HG03469 (cell line): Measurements from ENCODE around the gene SPA17.

Experiments used
- ATAC-seq: cut with Tn5 transposase; IDR thresholded peaks from one replicate; pipeline ENCODE4 v1.9.1; 2021; ENCODE audit warnings: mild to moderate bottlenecking, moderate library complexity, moderate number of reproducible peaks; ENCODE audit not compliant: unreplicated experiment

The SPA17 gene

DNA sequence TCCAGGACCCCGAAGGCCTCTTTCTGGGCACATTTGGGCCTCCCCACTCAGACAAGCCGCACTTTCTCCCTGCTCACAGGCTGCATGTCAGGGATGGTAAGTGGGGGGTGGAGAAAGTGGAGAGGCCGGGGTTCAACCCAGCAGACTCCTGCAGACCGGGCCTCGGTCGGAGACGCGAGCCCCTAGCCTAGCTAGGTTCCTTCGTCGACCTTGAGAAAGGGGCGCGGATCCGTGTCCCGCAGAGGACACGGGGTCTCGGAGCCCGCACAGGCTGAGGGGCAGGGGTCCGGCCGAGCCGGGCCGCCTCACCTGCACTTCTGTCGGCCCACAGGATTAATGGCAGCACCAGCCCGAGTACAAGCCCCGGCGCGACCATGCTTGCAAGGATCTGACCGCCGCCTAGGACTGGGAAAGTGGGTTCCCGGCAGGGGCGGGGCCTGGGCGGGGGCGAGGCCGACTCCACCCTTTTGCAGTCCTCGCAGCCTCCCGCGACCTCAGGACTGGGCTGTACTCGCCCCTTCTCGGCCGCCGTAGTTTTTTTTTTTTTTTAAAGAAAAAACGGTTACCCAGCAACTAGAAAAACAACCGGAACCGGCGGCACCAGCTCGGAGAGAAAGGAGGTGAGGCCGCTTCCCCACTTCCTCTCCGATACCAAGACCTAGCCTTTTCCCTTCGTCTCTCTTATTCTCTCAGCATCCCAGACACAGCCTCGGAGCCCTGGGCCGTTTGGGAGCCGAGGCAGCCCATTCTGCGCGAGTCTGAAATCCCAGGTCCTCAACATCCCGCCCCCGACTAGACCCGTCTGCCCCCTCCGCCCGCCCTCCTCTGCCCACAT, at the start of gene SPA17, which contains the start of gene SIAE:
SPA17 (plus strand) TSS at position 572 of the 835 bp plus-strand sequence. CDS start 1,361 bp downstream, outside the sequence.
SIAE (minus strand) TSS at position 407 of the 835 bp plus-strand sequence; CDS start at position 376, 31 bp downstream.
- peak; percentile 53 for ATAC-seq

DNA sequence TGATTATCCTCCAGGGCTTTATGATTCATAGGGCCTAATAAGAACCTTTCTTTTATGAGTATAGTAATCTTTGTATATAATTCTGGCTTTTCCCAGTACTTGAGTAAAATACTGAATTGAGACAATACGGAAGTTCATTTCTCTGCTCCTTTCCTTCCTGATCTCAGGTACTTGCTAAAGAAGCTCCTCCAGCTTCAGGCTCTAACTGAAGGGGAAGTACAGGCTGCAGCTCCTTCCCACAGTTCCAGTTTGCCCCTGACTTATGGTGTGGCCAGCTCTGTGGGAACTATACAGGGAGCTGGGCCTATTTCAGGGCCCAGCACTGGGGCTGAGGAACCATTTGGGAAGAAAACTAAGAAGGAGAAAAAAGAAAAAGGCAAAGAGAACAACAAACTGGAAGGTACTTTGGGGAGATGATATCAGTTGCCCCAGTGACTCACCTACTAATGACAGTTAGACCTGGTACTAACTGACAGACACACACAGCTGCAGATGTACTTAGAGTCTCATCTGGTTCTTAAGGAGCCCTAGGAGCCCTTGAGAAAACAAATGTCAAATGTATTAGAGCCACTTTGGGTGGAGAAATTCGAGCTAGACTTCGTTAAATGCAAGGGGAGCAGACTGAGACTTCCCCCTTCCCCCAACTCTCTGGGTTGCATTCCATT, 48.1 kb upstream of the SPA17 start:
- no peak for ATAC-seq

DNA sequence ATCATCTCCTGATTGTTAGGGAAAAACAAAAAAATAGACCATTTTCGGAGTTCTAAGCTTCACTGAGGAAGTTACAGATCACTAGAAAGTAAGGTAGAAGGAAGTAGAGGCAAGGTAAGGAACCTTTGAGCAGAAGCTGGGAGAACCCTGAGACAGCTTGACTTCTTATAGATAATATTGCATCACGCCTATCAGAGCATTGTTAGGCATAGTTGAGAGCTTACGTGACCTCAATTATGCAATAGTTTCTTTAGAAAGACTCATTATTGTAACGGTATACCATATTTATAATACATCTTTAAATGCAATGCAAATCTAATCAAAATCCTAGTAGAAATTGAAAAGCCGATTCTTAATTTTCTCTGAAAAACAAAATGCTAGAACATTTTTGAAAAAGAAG, 46.2 kb upstream of the SPA17 start:
- ATAC-seq: no peak

DNA sequence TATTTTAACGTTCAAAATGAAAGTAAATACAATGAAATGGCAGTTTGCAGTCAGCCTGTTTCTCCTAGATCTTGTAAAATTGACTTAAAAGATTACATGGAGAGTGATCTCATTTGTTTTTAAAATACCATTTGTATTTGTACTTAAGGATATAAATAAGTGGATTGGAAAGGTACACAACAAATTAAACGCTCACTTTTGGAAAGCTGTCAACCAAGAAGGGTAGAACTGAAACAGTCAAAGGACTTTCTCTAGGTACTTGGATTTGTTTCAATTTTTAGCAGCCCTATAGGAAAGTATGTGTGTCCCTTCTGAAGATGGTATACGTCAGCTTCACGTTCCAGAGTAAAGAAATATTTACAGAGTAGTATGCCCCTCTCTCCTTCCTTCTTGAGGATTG, 43.7 kb upstream of the SPA17 start:
- no peak for ATAC-seq

DNA sequence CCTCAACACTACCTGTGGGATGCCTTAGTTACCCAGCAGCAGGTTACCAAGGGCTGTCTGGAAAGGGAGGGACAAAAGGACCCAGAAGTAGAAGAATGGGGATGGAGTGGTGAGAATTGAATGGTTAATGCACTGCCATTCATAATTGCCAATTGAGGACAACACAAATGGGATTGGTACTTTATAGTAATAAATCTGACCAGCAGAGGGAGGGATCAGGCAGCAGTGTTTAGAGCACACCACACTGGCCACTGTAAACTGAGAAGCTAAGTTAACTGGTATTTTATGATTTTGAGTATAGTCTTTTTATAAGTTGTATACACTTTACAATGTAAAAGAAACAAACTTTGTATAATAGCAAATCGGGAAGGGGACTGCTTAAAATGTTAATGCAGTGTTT, 40.3 kb upstream of the SPA17 start:
- ATAC-seq: no peak

DNA sequence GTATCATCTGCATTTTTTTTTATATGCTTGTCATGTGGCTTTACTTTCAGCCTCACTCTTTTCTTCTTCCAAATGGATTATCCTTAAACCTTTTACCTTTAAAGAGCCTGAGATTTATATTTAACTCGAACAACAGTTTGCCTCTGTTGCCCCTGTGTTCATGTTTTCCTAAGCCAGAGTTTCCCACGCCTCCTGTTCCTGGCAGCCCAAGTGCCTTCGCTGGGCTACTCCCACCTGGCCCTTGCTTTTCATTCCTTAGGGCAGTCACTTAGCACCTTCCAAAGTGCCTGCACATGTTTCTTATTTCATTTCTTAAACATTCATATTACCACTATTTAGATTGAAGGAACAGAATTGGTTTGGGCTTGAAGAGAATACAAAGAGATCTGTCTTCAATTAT, 37.8 kb upstream of the SPA17 start:
- ATAC-seq: no peak

DNA sequence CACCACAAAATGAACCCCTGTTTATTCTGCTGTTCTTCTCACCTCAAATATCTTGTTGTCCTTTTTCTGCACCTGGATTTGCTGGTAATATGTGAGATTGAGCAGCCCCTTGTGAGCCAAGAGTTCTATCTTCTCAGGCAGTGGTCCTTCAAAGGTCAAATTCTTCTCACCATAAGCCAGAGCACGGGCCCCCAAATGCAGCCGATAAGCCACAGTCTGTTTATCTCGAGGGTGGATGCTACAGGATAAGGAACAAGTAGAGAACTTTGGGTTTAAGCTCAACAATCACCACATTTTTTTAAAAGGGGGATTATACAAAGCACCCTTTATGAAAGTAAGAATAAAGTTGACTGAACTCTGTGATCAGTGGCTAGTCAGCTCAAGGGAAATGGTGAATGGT, 35.2 kb upstream of the SPA17 start:
- ATAC-seq: no peak

DNA sequence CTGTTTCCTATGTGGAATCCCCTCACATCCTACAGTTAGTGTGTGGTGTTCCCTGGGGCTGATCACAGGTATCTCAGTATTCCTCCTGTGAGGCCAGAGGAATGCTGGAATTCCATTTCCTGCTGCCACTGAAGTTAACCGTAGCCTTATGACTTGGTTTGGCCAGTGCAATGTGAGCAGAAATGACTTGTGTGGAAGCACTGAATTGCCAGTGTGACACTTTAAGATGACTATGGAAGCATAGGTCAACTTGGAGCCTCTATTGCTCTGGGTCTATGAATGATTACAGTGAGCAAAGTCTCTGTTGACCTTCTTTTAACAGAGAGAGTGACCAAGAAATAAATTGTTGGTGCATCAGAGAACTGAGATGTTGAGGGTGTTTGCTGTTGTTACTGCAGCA, 34.5 kb upstream of the SPA17 start:
- no peak for ATAC-seq

DNA sequence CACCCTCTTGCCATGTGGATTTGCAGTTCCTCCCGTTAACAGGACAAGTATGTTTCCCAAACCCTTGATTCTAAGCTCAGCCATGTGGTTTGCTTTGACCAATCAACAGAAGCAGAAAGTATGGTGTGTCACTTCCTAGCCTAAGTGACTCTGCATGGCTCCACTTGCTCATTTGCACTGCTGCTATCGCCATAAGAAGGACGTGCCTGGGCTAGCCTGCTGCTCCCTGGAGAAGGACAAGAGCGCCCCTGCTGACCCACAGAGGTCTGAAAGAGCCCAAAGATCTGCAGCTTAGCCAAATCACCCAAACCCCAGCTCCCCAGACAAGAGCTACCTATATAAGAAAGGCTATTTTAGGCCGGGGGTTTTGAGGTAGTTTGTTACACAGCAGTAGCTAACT, 33.0 kb upstream of the SPA17 start:
- no peak for ATAC-seq

DNA sequence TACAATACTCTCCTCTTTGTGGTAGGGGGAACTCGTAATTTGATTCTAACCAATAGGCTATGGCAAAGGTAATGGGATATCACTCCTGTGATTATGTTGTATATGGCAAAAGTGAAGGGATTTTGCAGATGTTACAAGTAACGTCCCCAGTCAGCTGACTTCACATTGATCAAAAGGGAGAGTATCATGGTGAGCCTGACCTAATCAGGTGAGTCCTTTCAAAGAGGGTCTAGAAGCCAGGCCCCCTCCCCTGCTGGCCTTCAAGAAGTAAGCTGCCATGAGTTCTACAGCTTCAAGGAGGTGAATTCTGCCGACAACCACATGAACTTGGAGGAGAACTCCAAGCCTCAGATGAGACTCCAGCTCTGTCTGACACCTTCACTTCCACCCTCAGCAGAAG, 31.1 kb upstream of the SPA17 start:
- ATAC-seq: no peak

DNA sequence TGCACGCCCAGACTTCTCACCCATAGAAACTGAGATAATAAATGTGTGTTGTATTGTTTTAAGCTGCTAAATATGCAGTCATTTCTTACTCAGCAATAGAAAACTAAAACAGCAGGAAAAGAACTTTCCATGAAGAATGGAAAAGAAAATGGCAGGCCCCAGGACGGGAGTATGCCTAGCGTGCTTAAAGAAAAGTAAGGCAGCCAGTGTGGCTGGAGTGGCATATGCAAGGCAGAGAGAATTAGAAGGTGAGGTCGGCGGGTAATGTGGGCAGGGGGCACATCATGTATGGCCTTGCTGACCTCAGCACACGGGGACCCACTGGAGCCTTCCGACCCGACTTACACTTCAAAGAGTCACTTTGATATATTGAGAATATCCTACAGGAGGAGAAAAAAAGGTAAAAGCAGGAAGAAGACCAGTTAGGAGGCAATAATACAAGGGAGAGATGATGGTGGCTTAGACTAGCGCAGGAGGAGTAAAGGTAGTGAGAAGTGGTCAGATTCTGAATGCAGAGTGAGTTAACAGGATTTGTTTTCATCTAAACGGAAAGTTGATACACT, 30.6 kb upstream of the SPA17 start:
- ATAC-seq: no peak

DNA sequence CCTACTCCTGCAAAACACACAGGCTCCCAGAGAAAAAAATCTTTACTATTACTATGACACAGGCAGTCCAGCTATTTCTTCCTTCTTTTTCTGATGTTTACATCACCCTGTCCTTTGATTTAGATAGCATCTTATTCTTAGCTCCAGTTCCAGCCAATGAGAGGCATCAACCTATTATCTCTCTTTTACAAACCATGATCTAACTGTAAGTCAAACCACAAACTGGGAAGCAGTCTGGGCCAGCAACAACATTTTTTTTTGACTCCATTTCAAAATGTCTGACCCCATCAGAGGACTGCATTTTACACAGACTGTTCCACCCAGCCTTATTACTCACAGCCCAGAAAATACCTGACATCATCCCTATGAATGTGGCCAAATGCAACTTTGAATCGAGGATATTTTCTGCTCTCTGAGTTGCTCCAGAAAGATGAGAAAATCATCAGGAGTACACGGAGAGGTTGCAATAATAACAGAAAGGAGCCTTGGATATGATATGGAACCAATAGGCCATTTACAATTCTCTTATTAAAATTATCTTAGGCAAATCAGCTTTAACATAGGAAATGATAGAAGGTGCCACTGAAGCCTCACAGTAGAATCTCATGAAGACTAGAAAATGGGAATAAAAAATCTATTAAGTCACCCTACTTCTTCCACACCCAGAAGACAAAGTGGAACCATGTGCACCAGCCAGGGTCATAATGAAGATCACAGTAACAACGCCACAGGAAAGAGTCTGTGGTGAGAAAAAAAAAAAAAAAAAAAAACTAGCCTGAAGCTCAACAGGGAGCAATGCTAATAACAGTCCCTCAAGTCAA, 29.9 kb upstream of the SPA17 start:
- no peak for ATAC-seq

DNA sequence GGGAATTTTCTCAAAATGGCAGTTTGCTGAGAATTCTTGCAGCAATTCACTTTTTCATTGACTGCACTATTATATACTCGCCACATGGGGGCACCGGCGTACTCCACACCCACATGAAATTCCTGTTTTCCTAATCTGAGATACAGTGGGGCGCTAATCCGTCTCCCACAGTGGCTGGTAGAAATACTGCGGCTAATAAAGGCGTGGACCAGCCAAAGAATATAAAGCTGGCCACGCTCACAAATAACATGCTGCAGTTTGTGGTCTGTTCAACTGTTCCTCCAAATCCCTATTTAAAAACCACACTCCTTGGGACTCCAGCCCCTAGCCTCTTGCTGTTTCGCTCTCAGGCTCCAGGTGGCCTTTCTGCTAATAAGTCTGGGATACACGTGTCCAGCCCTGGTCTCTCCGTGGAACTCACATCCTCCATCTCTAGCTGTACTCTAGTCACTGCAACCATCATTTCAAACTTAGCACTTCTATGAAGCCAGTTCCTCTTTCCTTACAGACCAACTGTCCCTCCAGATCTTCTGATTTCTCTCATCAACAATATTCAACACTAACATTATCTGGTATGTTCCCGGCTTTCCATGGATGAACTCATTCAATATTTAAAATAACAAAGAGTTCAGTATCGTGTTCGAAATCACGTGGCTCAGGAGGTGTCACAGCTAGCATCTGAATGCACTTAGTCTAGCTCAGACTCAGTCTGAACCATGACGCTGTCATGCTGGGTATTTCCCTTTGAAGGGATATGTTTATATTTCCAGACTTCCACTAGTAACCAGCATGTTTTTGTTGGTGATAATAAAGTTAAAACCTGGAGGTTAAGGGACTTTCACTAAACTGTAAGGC, 29.1 kb upstream of the SPA17 start:
- ATAC-seq: no peak

DNA sequence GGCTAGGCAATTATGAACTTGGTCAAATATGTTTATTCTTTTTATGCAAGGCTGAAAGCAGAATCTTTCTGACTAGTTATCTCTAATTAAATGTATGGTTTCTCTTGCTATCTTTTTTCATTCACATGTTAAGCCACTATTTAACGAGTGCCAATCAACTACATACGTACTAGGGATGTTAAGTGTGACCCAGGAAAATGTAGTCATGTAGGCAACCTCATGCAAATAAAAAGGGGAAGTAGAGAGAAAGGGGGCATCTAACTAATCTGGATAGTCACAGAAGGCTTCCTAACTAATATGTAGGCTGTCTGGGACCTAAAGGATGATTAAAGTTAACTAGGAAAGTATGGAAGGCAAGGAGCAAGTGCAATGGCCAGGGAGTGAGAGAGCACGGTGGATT, 27.6 kb upstream of the SPA17 start:
- peak; percentile 73 for ATAC-seq

DNA sequence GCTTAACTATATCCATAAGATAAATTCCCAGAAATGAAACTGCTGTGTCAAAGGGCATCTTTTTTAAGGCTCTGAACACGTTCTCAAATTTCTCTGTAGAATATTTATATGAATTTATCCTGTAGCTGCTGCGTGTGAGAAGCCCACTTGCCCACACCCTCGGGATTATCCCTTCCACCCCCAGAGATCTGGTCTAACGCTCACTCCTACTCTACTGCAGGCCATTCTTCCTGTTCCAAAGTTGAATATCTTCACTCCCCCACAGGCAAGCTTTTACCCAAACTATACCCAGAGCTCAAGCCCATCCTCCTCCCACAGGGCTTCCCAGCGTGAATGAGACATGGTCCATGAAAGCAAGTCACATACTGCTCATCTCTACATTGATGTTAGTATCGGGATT, 25.1 kb upstream of the SPA17 start:
- ATAC-seq: no peak

DNA sequence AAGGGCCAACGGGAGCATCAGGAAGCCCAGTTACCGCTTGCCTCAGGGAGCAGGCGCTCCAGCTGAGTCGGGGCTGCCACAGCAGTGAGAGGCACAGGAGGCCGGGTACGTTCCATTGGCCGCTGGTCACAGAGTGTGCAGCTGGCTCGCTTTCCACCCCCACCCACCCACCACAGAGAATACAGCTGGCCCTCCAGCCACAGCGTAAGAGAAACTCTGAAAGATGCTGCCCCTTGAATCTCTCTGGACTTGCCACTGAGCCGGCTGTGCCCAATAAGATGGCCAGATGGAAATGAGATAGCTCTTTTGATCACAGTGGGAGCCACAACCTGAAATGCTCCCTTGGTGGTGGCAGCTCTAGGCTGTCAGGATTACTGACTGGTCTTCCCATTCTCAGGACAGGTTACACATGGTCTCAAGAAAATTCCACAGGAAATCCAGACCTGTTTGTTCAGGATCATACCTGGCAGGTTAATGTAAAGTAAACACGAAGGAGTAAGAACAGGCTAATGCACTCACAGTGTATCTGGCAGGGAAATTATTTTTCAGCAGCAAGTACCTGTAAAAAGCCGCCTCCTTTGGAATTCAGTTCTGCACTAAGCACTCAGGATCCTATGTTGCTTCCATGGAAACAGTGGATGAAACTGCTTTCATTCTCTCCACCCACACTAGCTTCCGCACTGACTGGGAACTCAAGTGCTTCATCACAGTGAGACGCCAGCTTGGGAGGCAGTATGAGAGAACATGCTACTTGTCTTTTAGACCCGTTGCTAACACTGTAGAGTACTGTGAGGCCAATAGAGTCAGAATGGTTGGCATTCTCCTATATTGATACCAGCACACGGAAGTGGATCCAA, 16.7 kb upstream of the SPA17 start:
- ATAC-seq: no peak

DNA sequence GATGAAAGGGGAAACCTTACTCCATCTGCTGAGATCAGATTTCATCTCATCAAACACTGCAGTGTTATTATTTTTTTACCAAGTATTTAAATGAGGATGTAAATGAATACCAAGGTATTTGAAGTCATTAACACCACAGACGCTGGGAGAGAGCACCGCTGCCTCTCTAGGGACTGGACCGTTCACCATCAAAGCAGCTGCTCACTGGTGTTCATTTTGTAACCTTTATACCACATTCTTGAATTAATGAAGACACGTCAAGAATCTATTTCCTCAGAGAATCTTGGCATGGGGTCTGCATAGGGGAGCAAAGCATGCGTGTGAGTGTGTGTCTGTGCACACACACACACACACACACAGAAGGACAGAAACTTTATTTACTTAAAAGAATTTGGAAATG, 15.8 kb upstream of the SPA17 start:
- no peak for ATAC-seq

DNA sequence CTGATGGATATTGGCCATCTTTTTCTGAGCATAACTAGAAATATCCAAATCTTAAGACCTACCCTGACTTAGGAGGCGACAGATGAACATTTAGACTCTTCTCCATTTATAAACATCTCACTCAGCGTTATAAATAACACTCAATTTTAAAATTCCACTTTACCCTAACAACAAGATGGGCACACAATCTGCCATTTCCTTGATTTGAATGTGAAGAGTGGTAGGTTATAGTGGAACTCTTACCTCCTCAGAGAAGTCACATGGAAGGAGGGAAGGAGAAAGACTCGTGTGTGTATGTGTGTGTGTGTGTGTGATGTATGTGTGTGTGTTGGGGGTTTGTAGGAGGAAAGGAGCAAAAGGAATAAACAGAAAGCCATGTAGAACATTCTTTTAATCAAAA, 15.2 kb upstream of the SPA17 start:
- ATAC-seq: no peak

DNA sequence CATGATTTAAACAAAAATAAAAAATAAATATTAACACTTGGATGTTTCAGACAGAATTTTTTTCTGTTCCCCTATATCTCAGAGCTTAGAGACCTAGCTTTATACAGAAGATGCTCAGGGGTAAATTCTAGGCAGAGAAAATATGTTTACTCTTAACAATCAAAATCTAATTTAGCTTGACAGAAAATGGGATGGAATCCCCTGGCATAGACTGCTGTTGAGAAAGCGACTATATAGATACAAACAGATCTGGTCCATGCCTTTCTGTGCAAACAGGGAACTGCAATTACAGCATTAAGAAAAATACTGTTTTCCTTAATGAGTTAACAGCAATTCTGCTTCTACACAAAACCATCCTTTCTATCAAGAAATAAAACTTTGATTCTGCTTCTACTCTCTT, 14.7 kb upstream of the SPA17 start:
- no peak for ATAC-seq
